HG02610 (cell line): ENCODE data around the gene ACVRL1.

Experiments used
- ATAC-seq: cut with Tn5 transposase; IDR thresholded peaks from one replicate; pipeline ENCODE4 v1.9.1; 2021; ENCODE audit warnings: mild to moderate bottlenecking, moderate library complexity; ENCODE audit not compliant: unreplicated experiment

The ACVRL1 gene

DNA sequence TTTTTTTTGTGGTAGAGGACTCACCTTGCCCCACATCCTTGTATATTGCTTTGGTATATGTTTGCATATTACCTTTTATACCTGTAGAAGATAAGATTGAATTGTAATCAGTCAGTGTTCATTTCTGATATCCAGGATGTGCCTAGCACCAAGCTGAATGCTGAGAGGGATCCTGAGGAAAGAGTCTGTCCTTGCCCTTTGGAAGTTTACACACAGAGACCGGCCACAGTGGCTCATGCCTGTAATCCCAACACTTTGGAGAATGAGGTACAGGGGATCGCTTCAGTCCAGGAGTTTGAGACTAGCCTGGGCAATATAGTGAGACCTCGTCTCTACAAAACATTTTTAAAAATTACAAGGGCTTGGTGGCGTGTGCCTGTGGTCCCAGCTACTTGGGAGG lies 52.6 kb downstream of the ACVRL1 start:
- no peak for ATAC-seq

DNA sequence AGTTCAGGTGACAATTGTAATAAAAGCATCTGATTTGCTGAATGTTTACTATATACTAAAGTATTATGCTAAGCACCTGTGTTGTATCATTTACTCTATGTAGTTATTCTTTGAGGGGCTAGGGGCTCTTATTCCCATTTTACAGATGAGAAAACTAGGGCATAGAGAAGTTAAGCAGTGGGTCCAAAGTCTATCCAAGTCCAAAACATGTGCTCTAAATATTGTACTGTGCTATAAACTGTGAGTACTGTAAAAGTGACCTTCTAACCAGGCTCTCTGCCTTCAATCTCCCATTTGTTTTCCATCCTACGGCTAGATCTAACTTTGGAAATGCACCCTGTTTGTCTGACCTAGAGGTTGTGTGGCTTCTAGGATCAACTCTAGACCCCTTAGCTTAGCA lies 53.2 kb downstream of the ACVRL1 start:
- ATAC-seq: no peak

DNA sequence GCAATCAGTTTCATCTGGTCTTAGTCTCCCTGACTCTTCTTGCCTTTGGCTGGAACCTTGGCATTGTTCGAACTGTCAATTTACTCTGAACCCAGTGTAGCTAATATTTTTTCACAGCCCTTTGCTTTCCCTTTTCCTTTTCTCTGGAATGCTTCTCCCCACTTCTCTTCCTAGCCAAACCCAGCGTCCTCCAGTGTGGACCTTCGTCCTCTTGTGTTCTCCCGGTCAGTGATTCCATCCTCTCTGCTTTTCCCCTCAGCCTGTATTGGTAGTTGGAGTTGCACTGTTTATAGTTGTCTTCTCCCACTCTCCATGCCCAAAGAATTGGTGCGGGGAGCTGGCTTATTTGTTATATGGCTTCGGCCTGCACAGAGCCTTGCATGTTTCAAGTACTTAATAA lies 53.6 kb downstream of the ACVRL1 start:
- no peak for ATAC-seq

DNA sequence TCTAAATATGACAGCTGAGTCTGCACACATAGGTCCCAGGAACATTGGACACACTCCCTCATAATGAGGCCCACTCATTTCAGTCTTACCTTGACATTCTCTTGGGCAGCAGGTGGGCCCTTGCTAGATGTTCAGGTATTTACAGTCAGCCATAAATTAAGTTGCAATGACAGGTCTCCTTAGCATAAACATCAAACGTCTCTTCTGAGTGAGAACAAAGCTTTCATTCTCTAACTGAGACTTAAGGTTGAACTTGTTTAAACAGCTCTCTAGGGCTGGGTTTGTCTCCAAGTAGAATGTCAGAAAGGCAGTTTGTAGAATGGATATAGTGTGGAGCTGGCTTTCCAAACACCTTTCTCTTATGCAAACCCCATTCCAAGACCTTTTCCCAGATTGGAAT lies 54.5 kb downstream of the ACVRL1 start:
- no peak for ATAC-seq

DNA sequence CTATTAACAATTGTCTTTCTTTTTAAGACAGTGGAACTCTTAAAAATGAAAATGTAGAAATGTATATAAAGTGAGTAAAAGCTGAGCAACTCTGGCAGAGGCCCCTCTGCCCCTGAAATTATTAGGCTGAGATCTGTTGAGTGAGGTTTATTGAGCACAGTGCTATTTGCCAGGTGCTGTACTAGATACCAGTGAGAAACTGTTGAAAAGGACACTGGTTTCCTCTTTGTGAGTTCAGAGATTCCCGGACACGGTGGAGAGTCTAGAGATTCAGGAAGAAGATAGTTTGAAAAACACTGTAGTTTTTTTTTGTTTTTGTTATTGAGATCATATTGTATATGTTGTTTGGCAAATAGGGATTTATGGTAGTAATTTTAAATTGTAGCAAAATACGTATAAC lies 55.4 kb downstream of the ACVRL1 start:
- no peak for ATAC-seq

DNA sequence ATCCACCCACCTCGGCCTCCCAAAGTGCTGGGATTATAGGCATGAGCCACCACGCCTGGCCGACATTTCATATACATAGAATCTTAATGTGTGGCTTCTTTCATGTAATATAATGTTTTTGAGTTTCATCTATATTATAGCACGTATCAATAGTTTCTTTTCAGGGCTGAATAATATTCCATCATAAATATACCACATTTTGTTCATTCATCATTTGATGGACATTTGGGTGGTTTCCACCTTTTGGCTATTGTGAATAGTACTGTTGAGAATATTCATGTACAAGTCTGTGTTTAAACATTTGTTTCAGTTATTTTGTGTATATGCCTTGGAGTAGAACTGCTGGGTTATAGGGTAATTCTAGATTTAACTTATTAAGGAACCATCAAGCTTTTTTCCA lies 56.2 kb downstream of the ACVRL1 start:
- no peak for ATAC-seq

DNA sequence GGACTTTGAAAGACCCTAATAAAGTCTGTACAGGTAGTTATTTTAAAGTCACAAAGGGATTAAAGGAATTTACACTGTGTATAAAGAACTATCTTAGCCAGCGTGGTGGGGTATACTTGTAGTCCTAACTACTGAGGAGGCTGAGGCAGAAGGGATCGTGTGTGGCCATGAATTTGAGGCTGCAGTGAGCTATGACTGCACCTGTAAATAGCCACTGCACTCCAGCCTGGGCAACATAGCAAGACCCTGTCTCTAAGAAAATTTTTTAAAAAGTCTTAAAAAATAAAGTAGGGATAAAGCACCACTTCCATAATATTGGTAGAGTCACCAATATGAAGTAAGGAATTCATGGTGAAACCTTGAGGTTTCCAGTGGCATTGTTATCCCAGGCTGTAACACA lies 62.3 kb downstream of the ACVRL1 start:
- ATAC-seq: no peak

DNA sequence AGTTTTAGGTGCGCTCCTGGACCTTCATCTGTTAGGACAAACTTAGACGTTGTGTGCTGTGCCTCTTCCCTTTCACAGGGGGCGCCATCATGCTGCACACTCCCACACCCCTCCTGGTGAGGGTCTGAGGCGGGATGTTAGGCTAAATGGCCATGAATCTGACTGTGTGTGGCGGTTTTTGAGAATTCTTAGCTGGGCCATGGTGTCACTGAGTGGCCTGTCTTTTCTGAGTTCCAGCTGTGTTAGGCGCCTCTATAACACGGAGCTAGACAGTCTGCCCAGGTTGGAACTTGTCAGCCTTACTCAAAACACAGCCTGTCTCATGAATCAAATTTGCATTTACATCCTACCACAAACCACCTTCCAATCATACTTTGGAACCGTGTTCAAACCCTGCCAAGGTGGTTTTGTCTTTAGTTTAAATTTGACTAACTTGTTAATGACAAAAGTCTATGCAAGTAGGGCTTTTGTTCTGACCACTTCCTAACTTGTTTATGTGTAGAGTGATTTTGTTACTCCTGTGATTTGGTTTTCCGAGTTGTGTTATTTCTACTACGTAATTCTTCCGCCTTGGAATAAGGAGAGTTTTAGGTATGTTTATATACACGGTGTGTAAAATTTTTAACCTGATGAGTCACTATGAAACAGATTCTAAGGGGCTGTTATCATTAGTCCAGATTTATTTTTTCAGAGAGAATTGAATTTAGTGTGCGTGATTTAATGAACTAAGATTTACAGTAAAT lies 63.8 kb downstream of the ACVRL1 start:
- ATAC-seq: peak; percentile 94

DNA sequence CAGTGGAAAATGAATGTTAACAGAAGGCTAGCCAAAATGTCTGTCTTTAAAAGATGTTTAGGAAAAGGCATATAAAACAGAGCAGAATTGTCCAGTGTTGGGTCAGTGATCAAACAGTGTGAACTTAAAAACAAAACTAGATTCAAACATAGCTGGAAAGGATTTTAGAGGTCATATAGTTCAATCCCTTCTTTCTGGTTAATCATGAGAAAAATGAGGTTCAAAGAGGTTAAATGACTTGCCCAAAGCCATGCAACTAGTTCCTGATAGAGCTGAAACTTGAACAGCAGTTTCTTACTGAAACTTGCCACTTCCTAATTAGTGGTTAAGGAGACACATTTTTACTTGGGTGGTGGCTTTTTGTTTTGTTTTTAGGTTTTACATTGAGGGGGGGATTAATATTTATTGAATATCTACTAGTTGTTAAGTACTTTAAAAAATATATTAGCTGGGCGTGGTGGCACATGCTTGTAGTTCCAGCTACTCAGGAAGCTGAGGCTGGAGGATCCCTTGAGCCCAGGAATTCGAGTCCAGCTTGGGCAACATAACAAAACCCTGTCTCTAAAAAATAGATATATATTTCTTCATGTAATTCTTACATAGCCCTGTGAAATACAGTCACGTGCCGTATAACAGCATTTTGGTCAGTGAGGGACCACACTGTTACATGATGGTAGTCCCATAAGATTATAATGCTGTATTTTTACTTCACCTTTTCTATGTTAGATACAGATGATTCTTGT lies 64.5 kb downstream of the ACVRL1 start:
- no peak for ATAC-seq

DNA sequence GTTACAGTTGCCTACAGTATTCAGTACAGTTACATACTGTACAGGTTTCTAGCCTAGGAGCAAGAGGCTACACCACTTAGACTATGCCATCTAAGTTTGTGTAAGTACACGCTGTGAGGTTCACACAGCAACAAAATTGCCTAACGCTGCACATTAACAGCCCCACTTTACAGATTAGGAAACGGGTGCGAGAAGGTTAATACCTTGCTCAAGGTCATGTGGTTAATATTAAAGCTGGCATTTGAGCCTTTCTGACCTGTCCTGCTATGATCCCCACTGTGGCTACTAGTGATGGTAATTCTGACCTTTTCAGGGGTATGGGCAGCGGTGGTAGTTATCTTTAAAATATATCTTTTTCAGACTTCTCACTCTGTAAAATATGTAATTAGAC lies 65.1 kb downstream of the ACVRL1 start:
- ATAC-seq: no peak

DNA sequence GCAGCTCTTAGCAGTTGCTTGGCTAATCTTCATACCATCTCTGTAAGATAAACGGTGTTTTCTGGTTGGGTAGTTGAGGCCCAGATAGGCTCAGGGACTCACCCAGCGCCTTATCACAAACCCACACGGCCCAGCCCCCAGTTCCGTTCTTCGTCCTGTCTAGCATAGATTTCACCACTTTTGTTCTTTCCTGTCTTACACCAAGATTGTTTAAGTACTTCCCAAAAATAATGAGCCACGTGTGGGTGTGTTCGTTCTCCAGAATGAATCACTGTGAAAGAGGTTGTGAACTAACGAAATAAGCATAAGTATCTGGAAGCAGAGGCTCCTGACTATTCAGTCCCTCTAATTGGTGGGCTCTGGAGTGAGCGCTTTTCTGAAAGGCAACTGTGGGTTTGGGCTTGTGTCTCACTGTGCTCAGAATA lies 65.6 kb downstream of the ACVRL1 start:
- ATAC-seq: no peak
